CD8-positive, alpha-beta memory T cell (primary cell): ENCODE data around the gene BMPR1B. TPM values are rescaled to one million over a fixed set of nuclear protein-coding genes. Genes with fewer than 3 reads are reported as not detected.
"Not testable (repeated sequence)": the region's sequence is repeated elsewhere in the genome, so short reads cannot be mapped to it uniquely, and the experiment has no call there.

ENCODE experiments used
- CTCF ChIA-PET: fragments of 350-600 bp; sonication (Branson Sonifier 250); formaldehyde crosslinking; loops from one replicate; lab custom pipeline; 2021; ENCODE audit warnings: antibody characterized with exemption; lab: Charles Lee
- POLR2A ChIA-PET: fragments of 350-600 bp; sonication (Branson Sonifier 250); formaldehyde crosslinking; loops from one replicate; lab custom pipeline; 2021; ENCODE audit warnings: antibody characterized with exemption; lab: Charles Lee
- DNase-seq, 5 donors: peaks; one replicate each; pipeline versions ENCODE4 v3.0.0 to v3.0.0-alpha.2; 2020 to 2022; ENCODE audit warnings: mixed read lengths in 1 of 5
- H3K27ac ChIP-seq: one replicate; pipeline ENCODE4 v1.7.0; 2013; ENCODE audit warnings: low read depth, mild to moderate bottlenecking, low read length, moderate library complexity
- H3K27me3 ChIP-seq: 2 replicates; pipeline ENCODE4 v1.7.0; 2013; ENCODE audit warnings: low read length, mild to moderate bottlenecking; ENCODE audit not compliant: insufficient read depth, poor library complexity, severe bottlenecking
- H3K36me3 ChIP-seq: 2 replicates; pipeline ENCODE4 v1.7.0; 2013; ENCODE audit warnings: mild to moderate bottlenecking, low read length, moderate library complexity; ENCODE audit not compliant: insufficient read depth
- H3K4me1 ChIP-seq: 2 replicates; pipeline ENCODE4 v1.7.0; 2013; ENCODE audit warnings: mild to moderate bottlenecking, low read length, moderate library complexity; ENCODE audit not compliant: insufficient read depth
- H3K4me3 ChIP-seq: 2 replicates; pipeline ENCODE4 v1.7.0; 2013; ENCODE audit warnings: mild to moderate bottlenecking, low read length
- H3K9me3 ChIP-seq: 2 replicates; pipeline ENCODE4 v1.7.0; 2013; ENCODE audit warnings: mild to moderate bottlenecking, low read length
- H3K27ac Mint-ChIP-seq, 8 donors: one replicate each; pipeline ENCODE4 v1.8.0; 2020 to 2021; ENCODE audit warnings: mixed read lengths in 8 of 8, mild to moderate bottlenecking in 6 of 8, inconsistent platforms in 3 of 8, moderate library complexity in 3 of 8
- H3K27me3 Mint-ChIP-seq, 2 donors: one replicate each; pipeline ENCODE4 v1.8.0; 2020 to 2021; ENCODE audit warnings: mixed read lengths in 2 of 2, mild to moderate bottlenecking in 1 of 2, moderate library complexity in 1 of 2
- H3K36me3 Mint-ChIP-seq, 3 donors: one replicate each; pipeline ENCODE4 v1.8.0; 2020 to 2021; ENCODE audit warnings: mixed read lengths in 3 of 3, inconsistent platforms in 1 of 3, mild to moderate bottlenecking in 1 of 3
- H3K4me1 Mint-ChIP-seq, 3 donors: one replicate each; pipeline ENCODE4 v1.8.0; 2020 to 2021; ENCODE audit warnings: mixed read lengths in 3 of 3, inconsistent platforms in 1 of 3, mild to moderate bottlenecking in 1 of 3
- H3K4me3 Mint-ChIP-seq, 7 donors: one replicate each; pipeline ENCODE4 v1.8.0; 2020 to 2021; ENCODE audit warnings: mixed read lengths in 7 of 7, mild to moderate bottlenecking in 6 of 7, moderate library complexity in 4 of 7, inconsistent platforms in 2 of 7
- H3K9me3 Mint-ChIP-seq, 5 donors: one replicate each; pipeline ENCODE4 v1.8.0; 2020 to 2022; ENCODE audit warnings: mixed read lengths in 5 of 5, mild to moderate bottlenecking in 3 of 5, moderate library complexity in 2 of 5, inconsistent platforms in 1 of 5
- polyA plus RNA-seq: library from polyadenylated mRNA; unstranded; fragments of 300-500 nt; fragmentation: Illumina TruSeq; gene quantifications from one replicate; pipeline ENCODE4 v1.2.3, GENCODE V29; 2021
- total RNA-seq, 2 experiments: library from RNA; stranded (reverse); gene quantifications; one replicate each; pipeline ENCODE4 v1.2.3, GENCODE V29; 2021

BMPR1B gene
- total and polyA plus RNA-seq, 3 experiments from 2014 or later = 0.14 TPM; not detected in 2

DNA sequence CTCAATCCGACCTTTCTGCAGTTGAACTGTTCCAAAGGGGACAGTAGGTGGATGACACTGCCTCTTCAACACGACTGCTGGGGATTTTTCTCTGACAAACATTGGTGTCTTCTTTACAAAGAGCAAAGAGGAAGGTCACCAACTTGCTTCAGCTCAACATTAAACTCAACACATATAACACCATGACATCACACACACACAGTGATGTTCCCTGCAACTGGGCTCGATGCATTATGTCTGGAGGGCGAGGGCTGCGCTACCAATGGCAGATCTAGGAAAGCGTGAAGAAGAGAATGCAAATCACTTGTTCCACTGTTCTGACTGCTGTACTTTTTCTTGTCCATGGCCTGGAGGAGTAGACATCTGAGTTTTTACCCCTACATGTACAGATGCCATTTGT is 405.1 kb downstream of the BMPR1B start:
- H3K27ac ChIP-seq = no peak overlapping the region
- DNase-seq = no peak
- H3K9me3 Mint-ChIP-seq = no peaks in the 10 kb centered on the region
- ChIA-PET CTCF (no interaction called here), POLR2A (no interaction called here)
- no peaks in the 10 kb centered on the region for H3K36me3 ChIP-seq
- no peaks in the 10 kb centered on the region for H3K27me3 ChIP-seq
- H3K9me3 ChIP-seq = no peaks in the 10 kb centered on the region
- peaks cover 0 to 4% (median 2%) of the 10 kb centered on the region in 3 donors for H3K4me1 Mint-ChIP-seq
- no peak overlapping the region for H3K4me3 Mint-ChIP-seq
- H3K27me3 Mint-ChIP-seq = peaks cover 5 to 12% of the 10 kb centered on the region in 2 donors
- H3K4me1 ChIP-seq = no peaks in the 10 kb centered on the region
- H3K4me3 ChIP-seq = no peak overlapping the region
- H3K27ac Mint-ChIP-seq = no peak overlapping the region
- H3K36me3 Mint-ChIP-seq = no peaks in the 10 kb centered on the region

DNA sequence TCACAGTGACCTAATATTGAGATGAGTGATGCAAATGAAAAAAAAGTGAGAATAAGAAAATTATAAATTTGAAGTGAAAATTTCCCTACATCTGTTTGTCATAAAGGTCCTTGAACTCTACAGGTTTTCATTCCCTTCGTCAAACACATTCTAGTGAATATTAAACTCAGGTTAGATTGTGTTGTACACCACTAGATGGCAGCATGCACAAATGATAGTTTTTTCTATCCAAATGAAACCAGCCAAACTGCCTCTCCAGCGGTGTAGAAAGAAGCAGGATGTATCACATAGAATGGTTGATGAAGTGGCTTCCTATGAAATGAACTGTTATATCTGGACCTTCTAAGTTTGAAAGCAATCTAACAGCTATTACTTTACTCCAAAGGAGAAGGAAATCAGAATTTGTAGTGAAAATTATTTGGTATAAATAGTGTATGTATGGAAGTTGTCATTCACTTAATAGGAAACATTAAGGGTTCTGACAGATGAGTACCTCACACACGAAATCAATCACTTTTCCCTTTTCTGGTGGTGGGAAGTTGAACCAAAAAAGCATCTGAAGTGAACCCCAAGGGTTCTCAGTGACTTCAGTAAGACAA is 408.3 kb downstream of the BMPR1B start:
- peaks cover 2 to 7% of the 10 kb centered on the region in 2 donors for H3K27me3 Mint-ChIP-seq
- DNase-seq = peak in 2 of 5 donors; percentile 34 to 53
- peaks cover 0 to 4% (median 0%) of the 10 kb centered on the region in 3 donors for H3K4me1 Mint-ChIP-seq
- H3K36me3 ChIP-seq = no peaks in the 10 kb centered on the region
- no peak overlapping the region for H3K4me3 Mint-ChIP-seq
- no peaks in the 10 kb centered on the region for H3K9me3 Mint-ChIP-seq
- no peak overlapping the region for H3K4me3 ChIP-seq
- no peaks in the 10 kb centered on the region for H3K27me3 ChIP-seq
- no peaks in the 10 kb centered on the region for H3K36me3 Mint-ChIP-seq
- CTCF ChIA-PET = interaction anchor here (1.2 kb wide), 1 partner anchor 16 kb away, joined by 4 read pairs; no protein-coding TSS in a partner anchor
- H3K27ac ChIP-seq = no peak overlapping the region
- no peak overlapping the region for H3K27ac Mint-ChIP-seq
- POLR2A ChIA-PET = no interaction called here
- H3K4me1 ChIP-seq = no peaks in the 10 kb centered on the region
- no peaks in the 10 kb centered on the region for H3K9me3 ChIP-seq

- CTCF ChIA-PET = no interaction called here
- H3K36me3 ChIP-seq = no peaks in the 10 kb centered on the region
- Mint-ChIP-seq H3K27me3 (peaks cover 2 to 4% of the 10 kb centered on the region in 2 donors), H3K4me3 (no peak overlapping the region), H3K4me1 (peaks cover 0 to 4% (median 0%) of the 10 kb centered on the region in 3 donors), H3K9me3 (no peaks in the 10 kb centered on the region), H3K27ac (peak overlapping the region in 1 of 8 donors; percentile 57), H3K36me3 (no peaks in the 10 kb centered on the region)
- H3K27me3 ChIP-seq = no peaks in the 10 kb centered on the region
- no peaks in the 10 kb centered on the region for H3K4me1 ChIP-seq
- POLR2A ChIA-PET = no interaction called here
- H3K27ac ChIP-seq = no peak overlapping the region
- H3K4me3 ChIP-seq = no peak overlapping the region
- no peaks in the 10 kb centered on the region for H3K9me3 ChIP-seq
- no peak for DNase-seq
Measured at GRCh38 chr4:95167805-95168204, 410.1 kb downstream of the BMPR1B start.

- CTCF ChIA-PET = no interaction called here
- Histone ChIP-seq H3K9me3 (no peaks in the 10 kb centered on the region), H3K27me3 (no peaks in the 10 kb centered on the region), H3K4me1 (no peaks in the 10 kb centered on the region), H3K36me3 (no peaks in the 10 kb centered on the region), H3K4me3 (no peak overlapping the region), H3K27ac (no peak overlapping the region)
- Mint-ChIP-seq H3K9me3 (no peaks in the 10 kb centered on the region), H3K27ac (no peak overlapping the region), H3K4me3 (no peak overlapping the region), H3K4me1 (peaks cover 0 to 4% (median 0%) of the 10 kb centered on the region in 3 donors), H3K36me3 (no peaks in the 10 kb centered on the region), H3K27me3 (no peaks in the 10 kb centered on the region)
- POLR2A ChIA-PET = no interaction called here
- DNase-seq = no peak
Measured at GRCh38 chr4:95170176-95170575, 412.4 kb downstream of the BMPR1B start.

DNA sequence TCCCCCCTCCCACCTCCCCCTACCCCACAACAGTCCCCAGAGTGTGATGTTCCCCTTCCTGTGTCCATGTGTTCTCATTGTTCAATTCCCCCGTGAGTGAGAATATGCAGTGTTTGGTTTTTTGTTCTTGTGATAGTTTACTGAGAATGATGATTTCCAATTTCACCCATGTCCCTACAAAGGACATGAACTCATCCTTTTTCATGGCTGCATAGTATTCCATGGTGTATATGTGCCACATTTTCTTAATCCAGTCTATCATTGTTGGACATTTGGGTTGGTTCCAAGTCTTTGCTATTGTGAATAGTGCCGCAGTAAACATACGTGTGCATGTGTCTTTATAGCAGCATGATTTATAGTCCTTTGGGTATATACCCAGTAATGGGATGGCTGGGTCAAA is 413.6 kb downstream of the BMPR1B start:
- H3K4me1 ChIP-seq, CTCF ChIA-PET, H3K36me3 ChIP-seq, DNase-seq, H3K27ac ChIP-seq, H3K27me3 ChIP-seq, H3K4me3 ChIP-seq, H3K4me1 Mint-ChIP-seq, H3K36me3 Mint-ChIP-seq, H3K4me3 Mint-ChIP-seq, H3K27me3 Mint-ChIP-seq, POLR2A ChIA-PET, H3K9me3 ChIP-seq, H3K27ac Mint-ChIP-seq, H3K9me3 Mint-ChIP-seq: not testable (repeated sequence)

GRCh38 chr4:95178938-95179337 is 421.2 kb downstream of the BMPR1B start:
- Mint-ChIP-seq H3K9me3 (peaks cover 0 to 6% (median 4%) of the 10 kb centered on the region in 5 donors), H3K27me3 (peaks cover 5 to 8% of the 10 kb centered on the region in 2 donors), H3K27ac (no peak overlapping the region), H3K36me3 (no peaks in the 10 kb centered on the region), H3K4me3 (no peak overlapping the region), H3K4me1 (peaks cover 0 to 2% (median 0%) of the 10 kb centered on the region in 3 donors)
- Histone ChIP-seq H3K36me3 (no peaks in the 10 kb centered on the region), H3K27me3 (no peaks in the 10 kb centered on the region), H3K27ac (no peak overlapping the region), H3K4me3 (no peak overlapping the region), H3K4me1 (no peaks in the 10 kb centered on the region), H3K9me3 (no peaks in the 10 kb centered on the region)
- DNase-seq = no peak
- POLR2A ChIA-PET = no interaction called here
- CTCF ChIA-PET = no interaction called here

GRCh38 chr4:95180531-95181242 is 422.9 kb downstream of the BMPR1B start:
- Histone ChIP-seq H3K27me3 (no peaks in the 10 kb centered on the region), H3K4me3 (no peak overlapping the region), H3K27ac (no peak overlapping the region), H3K4me1 (no peaks in the 10 kb centered on the region), H3K9me3 (no peaks in the 10 kb centered on the region), H3K36me3 (no peaks in the 10 kb centered on the region)
- ChIA-PET POLR2A (no interaction called here), CTCF (no interaction called here)
- no peak overlapping the region for H3K27ac Mint-ChIP-seq
- peaks cover 0 to 2% (median 0%) of the 10 kb centered on the region in 3 donors for H3K4me1 Mint-ChIP-seq
- no peak overlapping the region for H3K4me3 Mint-ChIP-seq
- DNase-seq = no peak
- no peaks in the 10 kb centered on the region for H3K36me3 Mint-ChIP-seq
- peaks cover 0 to 6% (median 4%) of the 10 kb centered on the region in 5 donors for H3K9me3 Mint-ChIP-seq
- peaks cover 5 to 8% of the 10 kb centered on the region in 2 donors for H3K27me3 Mint-ChIP-seq

DNA sequence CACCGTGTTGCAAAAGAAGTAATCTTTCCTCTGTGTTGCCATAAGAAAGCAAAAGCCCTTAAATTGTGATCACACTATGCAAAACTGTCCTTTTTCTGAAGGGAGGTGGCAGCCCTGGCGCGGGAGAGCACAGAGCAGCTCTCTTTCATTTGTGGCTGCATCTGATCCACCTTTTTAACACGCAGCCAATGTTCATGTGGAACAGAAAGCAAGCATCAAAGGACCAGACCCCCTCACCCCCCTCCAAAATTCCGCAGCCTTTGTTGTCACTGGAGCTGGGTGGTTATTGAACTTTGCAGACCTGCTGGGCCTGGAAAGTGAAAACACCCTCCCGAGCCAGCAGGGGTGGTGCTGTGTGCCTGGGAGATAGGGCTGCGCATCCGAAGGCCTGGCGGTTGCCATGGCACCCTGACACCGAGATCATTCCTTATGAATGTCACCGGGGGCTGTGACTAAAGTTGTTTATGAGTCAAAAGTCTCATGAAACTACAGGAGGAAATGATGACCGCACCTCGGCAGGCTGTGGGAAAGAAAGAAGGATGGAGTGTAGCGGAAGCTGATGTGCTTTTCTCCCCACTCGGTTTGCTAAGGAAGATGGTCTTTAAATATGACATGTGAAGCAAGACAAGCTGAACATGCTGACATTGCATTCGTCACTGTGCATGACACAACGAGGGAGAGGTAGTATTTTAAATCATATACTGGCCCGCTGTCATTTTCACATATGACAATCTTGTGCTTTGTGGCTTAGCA is 423.7 kb downstream of the BMPR1B start:
- Mint-ChIP-seq H3K27me3 (peaks cover 5 to 8% of the 10 kb centered on the region in 2 donors), H3K9me3 (peaks cover 0 to 6% (median 4%) of the 10 kb centered on the region in 5 donors), H3K4me3 (no peak overlapping the region), H3K27ac (peak overlapping the region in 1 of 8 donors; percentile 10), H3K36me3 (no peaks in the 10 kb centered on the region), H3K4me1 (peaks cover 0 to 2% (median 0%) of the 10 kb centered on the region in 3 donors)
- CTCF ChIA-PET = no interaction called here
- Histone ChIP-seq H3K36me3 (no peaks in the 10 kb centered on the region), H3K9me3 (no peaks in the 10 kb centered on the region), H3K27ac (no peak overlapping the region), H3K4me1 (no peaks in the 10 kb centered on the region), H3K4me3 (no peak overlapping the region), H3K27me3 (no peaks in the 10 kb centered on the region)
- POLR2A ChIA-PET = no interaction called here
- no peak for DNase-seq
